HEK293T (cell line): ENCODE data around the gene GDPD5.

Experiments
- CTCF ChIA-PET: fragments of 350-600 bp; formaldehyde crosslinking; extraction: SDS; loops from one replicate; lab custom pipeline; 2021; ENCODE audit warnings: antibody characterized with exemption, inconsistent platforms; lab: Yijun Ruan, JAX
- POLR2A ChIA-PET: fragments of 350-600 bp; formaldehyde crosslinking; extraction: SDS; loops from one replicate; lab custom pipeline; 2020; ENCODE audit warnings: antibody characterized with exemption, inconsistent platforms; lab: Yijun Ruan, JAX
- DNase-seq: peaks from one replicate; pipeline ENCODE4 v3.0.0; 2012; ENCODE audit warnings: mixed read lengths; ENCODE audit errors: extremely low spot score
- ARNT ChIP-seq: fragments of 450-650 bp; IDR thresholded peaks from 2 replicates; pipeline ENCODE4 v1.6.1; 2017; ENCODE audit warnings: mild to moderate bottlenecking
- BHLHE40 ChIP-seq: fragments of 450-650 bp; IDR thresholded peaks from 2 replicates; pipeline ENCODE4 v1.6.1; 2016; ENCODE audit warnings: mild to moderate bottlenecking, moderate library complexity, borderline replicate concordance
- CTBP1 ChIP-seq: fragments of 450-650 bp; IDR thresholded peaks from 2 replicates; pipeline ENCODE4 v1.6.1; 2016; ENCODE audit warnings: borderline replicate concordance
- ELF4 ChIP-seq: fragments of 450-650 bp; IDR thresholded peaks from 2 replicates; pipeline ENCODE4 v1.6.1; 2017; ENCODE audit warnings: antibody characterized with exemption
- FOXA1 ChIP-seq: fragments of 450-650 bp; IDR thresholded peaks from 2 replicates; pipeline ENCODE4 v1.6.1; 2016; ENCODE audit warnings: mild to moderate bottlenecking
- FOXK2 ChIP-seq: fragments of 450-650 bp; IDR thresholded peaks from 2 replicates; pipeline ENCODE4 v1.6.1; 2016; ENCODE audit warnings: mild to moderate bottlenecking
- FOXM1 ChIP-seq: fragments of 450-650 bp; IDR thresholded peaks from 2 replicates; pipeline ENCODE4 v1.6.1; 2017; ENCODE audit warnings: mild to moderate bottlenecking, borderline replicate concordance
- HDGF ChIP-seq: fragments of 450-650 bp; IDR thresholded peaks from 2 replicates; pipeline ENCODE4 v1.6.1; 2017; ENCODE audit warnings: antibody characterized with exemption, borderline replicate concordance
- L3MBTL2 ChIP-seq: fragments of 450-650 bp; conservative IDR thresholded peaks from 2 replicates; pipeline ENCODE4 v1.6.1; 2016; ENCODE audit warnings: mild to moderate bottlenecking
- LEF1 ChIP-seq: fragments of 450-650 bp; IDR thresholded peaks from 2 replicates; pipeline ENCODE4 v1.6.1; 2017; ENCODE audit warnings: mild to moderate bottlenecking, borderline replicate concordance
- NFRKB ChIP-seq: fragments of 450-650 bp; IDR thresholded peaks from 2 replicates; pipeline ENCODE4 v1.6.1; 2016; ENCODE audit warnings: mild to moderate bottlenecking, moderate library complexity
- SP1 ChIP-seq: fragments of 450-650 bp; IDR thresholded peaks from 2 replicates; pipeline ENCODE4 v1.6.1; 2017
- SUZ12 ChIP-seq: fragments of 450-650 bp; IDR thresholded peaks from 2 replicates; pipeline ENCODE4 v1.6.1; 2016; ENCODE audit warnings: mild to moderate bottlenecking
- TARDBP ChIP-seq: fragments of 450-650 bp; IDR thresholded peaks from 2 replicates; pipeline ENCODE4 v1.6.1; 2016
- ZNF384 ChIP-seq: fragments of 450-650 bp; IDR thresholded peaks from 2 replicates; pipeline ENCODE4 v1.6.1; 2016
- TF ChIP-seq, protein P1 (sequence below): fragments of 450-650 bp; IDR thresholded peaks from 2 replicates; pipeline ENCODE4 v1.6.1; 2016

Gene GDPD5, protein sequence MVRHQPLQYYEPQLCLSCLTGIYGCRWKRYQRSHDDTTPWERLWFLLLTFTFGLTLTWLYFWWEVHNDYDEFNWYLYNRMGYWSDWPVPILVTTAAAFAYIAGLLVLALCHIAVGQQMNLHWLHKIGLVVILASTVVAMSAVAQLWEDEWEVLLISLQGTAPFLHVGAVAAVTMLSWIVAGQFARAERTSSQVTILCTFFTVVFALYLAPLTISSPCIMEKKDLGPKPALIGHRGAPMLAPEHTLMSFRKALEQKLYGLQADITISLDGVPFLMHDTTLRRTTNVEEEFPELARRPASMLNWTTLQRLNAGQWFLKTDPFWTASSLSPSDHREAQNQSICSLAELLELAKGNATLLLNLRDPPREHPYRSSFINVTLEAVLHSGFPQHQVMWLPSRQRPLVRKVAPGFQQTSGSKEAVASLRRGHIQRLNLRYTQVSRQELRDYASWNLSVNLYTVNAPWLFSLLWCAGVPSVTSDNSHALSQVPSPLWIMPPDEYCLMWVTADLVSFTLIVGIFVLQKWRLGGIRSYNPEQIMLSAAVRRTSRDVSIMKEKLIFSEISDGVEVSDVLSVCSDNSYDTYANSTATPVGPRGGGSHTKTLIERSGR

DNA sequence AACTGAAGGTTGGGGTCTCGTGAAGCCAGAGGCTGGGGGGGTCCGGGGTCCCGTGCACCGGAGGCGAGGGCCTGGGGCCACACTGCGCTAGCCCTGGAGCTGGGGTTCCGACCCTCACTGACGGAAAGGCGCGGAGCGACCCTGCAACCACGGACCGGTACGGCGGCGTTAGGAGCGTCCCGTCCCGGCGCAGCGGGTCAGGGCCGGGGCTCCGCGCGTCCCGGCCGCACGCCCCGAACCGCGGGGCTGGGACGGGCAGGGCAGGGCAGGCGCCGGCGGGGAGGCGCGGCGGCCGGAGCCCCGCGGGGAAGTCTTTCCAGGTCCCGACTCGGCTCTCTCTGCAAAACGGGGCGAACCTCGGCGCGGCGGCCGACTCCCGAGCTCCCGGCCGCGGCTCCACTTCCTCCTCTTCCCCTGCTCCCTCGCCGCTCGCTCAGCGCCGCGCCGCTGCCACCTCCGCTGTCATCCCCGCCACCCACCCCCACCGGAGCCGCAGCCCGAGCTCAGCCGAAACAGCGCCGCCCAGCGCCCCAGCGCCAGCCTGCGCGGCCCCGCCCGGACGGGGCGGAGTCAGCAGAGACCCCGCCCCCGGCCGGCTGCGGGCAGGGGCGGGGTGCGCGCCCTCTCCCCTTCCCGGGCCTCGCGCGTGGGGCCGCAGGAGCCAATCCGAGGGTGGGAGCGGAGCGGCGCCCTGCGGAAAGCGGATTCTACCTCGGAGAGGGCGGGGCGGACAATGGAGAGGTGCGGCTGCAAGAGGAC is at the start of gene GDPD5:
Gene GDPD5 (minus strand): TSS at position 509 of the 759 bp plus-strand sequence. CDS start 48,206 bp downstream, outside the sequence.
- peak; percentile 97 for DNase-seq
- TF ChIP-seq HDGF, result no peak
- POLR2A ChIA-PET, result interaction anchor here (0.5 to 1.0 kb wide), 2 partner anchors 28 to 975 kb away, joined by 3 read pairs; no protein-coding TSS in a partner anchor
- CTCF ChIA-PET, result interaction anchor here (1.2 kb wide), 1 partner anchor 125 kb away, joined by 4 read pairs; no protein-coding TSS in a partner anchor

DNA sequence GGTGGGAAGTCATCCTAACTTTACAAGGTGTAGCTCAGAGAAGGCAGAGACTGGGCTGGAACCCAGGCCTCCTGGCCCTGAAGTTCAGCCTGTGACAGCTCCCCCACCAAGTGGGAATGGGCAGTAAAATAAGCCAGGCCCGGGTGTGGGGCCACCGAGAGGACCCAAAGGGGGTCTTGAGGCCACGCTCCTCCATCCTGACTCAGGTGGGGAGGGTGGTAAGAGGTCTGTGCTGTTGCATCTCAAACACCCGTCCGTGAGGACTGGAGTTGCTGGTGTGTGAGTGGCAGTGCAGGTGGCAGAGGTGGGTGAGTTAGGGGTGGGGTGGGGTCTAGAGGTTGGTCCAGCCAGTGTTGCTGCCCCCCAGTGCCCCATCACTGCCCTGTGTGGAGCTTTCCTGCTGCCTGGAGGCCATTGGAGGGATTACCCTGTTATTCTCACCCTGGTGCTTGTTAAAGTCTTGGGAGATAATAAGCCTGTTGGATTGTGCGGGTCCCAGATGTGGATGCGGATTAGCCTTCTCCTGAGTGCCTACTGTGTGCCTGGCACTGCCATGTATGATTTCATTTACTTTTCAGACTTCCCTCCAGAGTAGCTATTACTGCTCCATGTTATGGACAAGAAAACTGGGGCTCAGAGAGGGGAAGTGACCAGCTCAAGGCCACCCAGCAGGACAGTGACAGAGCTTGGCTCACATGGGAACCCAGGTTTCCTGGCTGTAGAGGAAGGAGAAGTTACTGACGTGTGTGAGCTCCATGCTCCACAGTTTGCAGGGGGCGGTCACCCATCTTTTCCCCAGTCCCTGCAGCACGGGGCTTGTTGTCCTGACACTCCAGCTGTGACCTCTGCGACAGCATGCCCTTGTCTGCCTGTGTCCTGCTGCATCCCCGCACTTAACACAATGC is 49.2 kb upstream of the GDPD5 start:
- DNase-seq, result no peak
- TF ChIP-seq BHLHE40 (no peak), CTBP1 (no peak), FOXM1 (no peak)
- ChIA-PET CTCF (interaction anchor here (0.5 to 1.4 kb wide), 2 partner anchors 11 to 14 kb away, joined by 3 to 5 read pairs; no protein-coding TSS in a partner anchor), POLR2A (interaction anchor here (1.7 to 8.3 kb wide), 3 partner anchors 9 to 20 kb away, joined by 7 to 50 read pairs (median 11); partner anchors contain the start of gene SERPINH1)

DNA sequence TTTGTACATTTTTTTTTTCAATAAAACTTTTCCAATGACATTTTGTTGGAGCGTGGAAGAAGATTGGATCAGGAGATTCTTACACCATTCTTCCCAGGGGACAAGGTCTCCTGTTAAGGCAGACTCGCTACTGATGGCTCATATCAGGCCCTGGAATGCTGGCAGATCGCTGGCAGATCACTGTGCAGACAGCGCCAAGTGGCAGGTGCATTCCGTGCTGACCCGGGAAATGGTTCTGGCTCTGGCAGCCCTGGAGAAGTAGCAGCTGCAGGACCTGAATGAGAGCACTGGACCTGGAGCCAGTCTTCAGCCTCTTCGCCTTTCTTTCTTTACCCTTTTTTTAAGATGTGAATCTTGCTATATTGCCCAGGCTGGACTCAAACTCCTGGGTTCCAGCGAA is 47.0 kb upstream of the GDPD5 start:
- CTCF ChIA-PET, result interaction anchor here (0.7 to 1.0 kb wide), 2 partner anchors 20 to 133 kb away, joined by 3 read pairs; no protein-coding TSS in a partner anchor
- TF ChIP-seq, protein P1, sequence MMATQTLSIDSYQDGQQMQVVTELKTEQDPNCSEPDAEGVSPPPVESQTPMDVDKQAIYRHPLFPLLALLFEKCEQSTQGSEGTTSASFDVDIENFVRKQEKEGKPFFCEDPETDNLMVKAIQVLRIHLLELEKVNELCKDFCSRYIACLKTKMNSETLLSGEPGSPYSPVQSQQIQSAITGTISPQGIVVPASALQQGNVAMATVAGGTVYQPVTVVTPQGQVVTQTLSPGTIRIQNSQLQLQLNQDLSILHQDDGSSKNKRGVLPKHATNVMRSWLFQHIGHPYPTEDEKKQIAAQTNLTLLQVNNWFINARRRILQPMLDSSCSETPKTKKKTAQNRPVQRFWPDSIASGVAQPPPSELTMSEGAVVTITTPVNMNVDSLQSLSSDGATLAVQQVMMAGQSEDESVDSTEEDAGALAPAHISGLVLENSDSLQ, result no peak
- TF ChIP-seq ELF4 (no peak), NFRKB (no peak), BHLHE40 (no peak), ARNT (no peak), HDGF (no peak), CTBP1 (no peak), SUZ12 (no peak), FOXA1 (no peak), FOXK2 (no peak), ZNF384 (no peak), TARDBP (no peak), LEF1 (no peak)
- no peak for DNase-seq
- POLR2A ChIA-PET, result interaction anchor here (1.7 to 8.3 kb wide), 2 partner anchors 10 to 11 kb away, joined by 4 to 50 read pairs; partner anchors contain the start of gene SERPINH1

DNA sequence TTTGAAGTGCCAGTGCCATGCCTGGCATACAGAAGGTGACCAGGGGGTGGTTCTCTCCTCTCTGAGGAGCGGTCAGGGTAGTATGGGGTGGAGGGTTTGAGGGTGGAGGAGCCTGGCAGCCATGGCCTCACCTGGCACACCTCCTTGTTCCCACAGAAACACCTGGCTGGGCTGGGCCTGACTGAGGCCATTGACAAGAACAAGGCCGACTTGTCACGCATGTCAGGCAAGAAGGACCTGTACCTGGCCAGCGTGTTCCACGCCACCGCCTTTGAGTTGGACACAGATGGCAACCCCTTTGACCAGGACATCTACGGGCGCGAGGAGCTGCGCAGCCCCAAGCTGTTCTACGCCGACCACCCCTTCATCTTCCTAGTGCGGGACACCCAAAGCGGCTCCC is 45.9 kb upstream of the GDPD5 start:
- no peak for DNase-seq
- TF ChIP-seq TARDBP (no peak), HDGF (no peak), SUZ12 (no peak)
- CTCF ChIA-PET, result interaction anchor here (0.7 kb wide), 1 partner anchor 24 kb away, joined by 3 read pairs; no protein-coding TSS in a partner anchor
- POLR2A ChIA-PET, result interaction anchor here (1.7 to 8.3 kb wide), 2 partner anchors 10 to 11 kb away, joined by 4 to 50 read pairs; partner anchors contain the start of gene SERPINH1

DNA sequence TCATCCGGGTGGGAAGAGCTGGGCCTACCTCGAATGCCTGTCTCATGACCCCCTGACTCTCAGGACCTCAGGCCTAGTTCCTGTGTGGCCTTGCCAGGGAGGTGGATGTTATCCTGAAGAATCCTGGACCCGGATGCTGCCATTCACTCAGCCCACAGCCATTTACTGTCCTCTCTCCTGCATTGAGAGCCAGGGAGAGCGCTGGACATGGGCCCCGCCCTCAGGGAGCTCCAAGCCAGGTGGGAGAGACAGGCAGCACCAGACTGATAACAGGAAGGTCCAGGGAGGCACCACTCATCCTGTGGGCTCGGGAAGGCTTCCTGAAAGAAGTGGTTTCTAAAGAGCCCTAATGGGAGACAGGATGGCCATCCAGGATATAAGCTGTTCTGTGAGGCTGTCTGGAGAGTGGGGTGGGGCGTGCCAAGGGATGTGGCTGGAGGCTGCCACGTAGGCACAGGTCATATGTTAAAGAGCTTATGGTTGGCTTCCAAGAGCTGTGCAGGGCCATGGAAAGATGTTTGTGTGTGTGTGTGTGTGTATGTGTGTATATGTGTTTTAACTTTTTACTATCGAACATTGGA is 44.9 kb upstream of the GDPD5 start:
- POLR2A ChIA-PET, result interaction anchor here (1.0 to 8.3 kb wide), 3 partner anchors 9 to 13 kb away, joined by 3 to 50 read pairs (median 3); partner anchors contain the start of gene SERPINH1
- no peak for DNase-seq
- CTCF ChIA-PET, result interaction anchor here (0.7 kb wide), 1 partner anchor 25 kb away, joined by 3 read pairs; no protein-coding TSS in a partner anchor
- TF ChIP-seq TARDBP (no peak), L3MBTL2 (no peak), ZNF384 (no peak), FOXA1 (no peak), NFRKB (no peak), SUZ12 (no peak), FOXM1 (no peak), BHLHE40 (no peak), HDGF (no peak), CTBP1 (no peak), SP1 (no peak), LEF1 (no peak), ELF4 (no peak), ARNT (no peak)
- TF ChIP-seq, protein P1, result no peak
